ENCODE results near the gene THAP2.

Gene THAP2

DNA sequence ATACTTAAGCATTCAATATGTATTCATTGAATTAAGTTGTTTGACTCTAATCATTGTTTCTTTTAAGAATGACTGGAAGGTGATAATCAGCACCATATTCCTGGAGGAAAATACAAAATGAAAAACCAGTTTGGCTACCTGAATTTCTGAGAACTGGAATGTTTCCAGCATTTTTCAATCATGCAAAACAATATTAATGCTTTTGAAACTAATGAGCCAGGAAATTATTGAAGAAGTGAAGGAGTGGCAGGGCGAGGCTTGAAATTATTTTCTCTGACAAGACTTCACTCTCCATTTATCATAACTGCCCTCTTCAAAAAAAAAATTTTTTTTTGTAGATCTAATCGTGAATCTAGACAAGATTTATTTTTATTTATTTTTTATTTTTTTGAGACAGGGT lies 40.8 kb downstream of the THAP2 start:
- no peak for DNase-seq

DNA sequence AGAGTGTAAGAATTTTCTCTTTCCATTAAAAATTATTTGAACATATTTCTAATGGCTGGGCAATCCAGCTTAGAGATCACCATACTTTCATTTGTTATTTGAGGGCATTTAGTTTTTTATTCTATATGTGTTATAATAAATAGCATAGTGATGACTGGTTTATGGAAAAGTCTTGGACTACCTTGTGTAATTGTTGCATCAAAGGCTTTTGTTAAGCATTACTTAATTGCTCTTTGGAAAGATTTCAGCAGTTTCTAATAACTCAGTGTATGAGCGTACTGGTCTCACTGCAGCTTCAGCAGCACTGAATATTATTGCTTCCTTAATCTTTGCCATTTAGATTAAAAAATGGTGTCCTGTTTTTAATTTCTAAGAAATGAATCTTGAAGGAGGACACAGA lies 44.6 kb downstream of the THAP2 start:
- DNase-seq = no peak

DNA sequence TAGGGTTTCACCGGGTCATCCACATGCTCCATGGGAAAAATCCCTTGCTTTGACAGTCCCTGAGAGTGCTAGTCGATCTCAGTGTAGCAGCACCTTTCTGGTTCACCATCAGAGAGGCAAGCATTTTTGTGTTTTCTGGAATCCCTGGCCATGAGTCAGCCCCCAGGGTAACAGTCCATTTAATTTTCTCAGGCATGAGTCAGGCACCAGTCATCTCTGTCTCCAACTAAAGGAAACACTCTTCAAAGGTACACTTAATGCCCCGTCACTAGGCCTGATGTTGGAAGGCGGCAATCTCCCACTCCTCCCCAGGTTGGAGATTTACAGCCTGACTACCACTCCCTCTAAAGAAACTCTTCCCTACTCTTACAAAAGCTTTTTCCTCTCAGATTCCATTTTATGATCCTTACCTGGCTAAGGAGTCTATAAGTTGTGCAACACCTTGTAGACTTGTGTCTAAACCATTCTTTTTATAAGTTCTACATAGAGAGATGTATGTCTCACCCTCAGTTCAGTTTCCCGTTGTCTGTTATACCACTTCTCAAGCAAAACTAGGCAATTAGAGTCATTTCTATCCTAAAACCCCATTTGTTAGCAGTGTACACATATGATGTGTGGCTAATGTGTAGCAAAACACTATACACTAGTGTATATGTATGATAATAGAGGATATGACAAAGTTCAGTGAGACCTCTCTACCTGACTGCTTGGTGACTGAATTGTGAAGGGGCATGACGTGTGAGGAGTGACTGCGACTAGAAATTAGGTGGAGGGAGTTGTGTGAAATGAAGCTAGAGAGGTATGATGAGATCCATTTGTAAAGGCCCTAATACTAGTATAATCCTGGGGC lies 46.4 kb downstream of the THAP2 start:
- no peak for DNase-seq

DNA sequence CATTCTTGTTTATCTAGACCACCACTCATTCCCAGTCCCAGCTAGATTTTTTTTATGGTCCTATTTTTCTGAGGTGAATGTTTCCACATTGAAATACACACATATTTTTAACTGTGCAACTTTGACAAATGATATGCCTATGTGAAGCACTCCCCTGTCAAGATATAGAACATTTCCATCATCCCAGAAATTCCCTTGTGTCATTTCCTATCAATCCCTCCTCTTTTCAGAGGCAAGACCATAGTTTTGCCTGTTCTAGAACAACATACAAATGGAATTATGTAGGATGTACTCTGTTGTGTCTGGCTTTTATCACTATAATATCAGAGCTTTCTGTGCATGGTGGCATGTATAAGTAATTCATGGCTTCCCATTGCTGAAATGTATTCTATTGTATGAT lies 54.5 kb downstream of the THAP2 start:
- DNase-seq = no peak

- DNase-seq = no peak
Observed at GRCh38 chr12:71719647-71720370, 55.7 kb downstream of the THAP2 start.

DNA sequence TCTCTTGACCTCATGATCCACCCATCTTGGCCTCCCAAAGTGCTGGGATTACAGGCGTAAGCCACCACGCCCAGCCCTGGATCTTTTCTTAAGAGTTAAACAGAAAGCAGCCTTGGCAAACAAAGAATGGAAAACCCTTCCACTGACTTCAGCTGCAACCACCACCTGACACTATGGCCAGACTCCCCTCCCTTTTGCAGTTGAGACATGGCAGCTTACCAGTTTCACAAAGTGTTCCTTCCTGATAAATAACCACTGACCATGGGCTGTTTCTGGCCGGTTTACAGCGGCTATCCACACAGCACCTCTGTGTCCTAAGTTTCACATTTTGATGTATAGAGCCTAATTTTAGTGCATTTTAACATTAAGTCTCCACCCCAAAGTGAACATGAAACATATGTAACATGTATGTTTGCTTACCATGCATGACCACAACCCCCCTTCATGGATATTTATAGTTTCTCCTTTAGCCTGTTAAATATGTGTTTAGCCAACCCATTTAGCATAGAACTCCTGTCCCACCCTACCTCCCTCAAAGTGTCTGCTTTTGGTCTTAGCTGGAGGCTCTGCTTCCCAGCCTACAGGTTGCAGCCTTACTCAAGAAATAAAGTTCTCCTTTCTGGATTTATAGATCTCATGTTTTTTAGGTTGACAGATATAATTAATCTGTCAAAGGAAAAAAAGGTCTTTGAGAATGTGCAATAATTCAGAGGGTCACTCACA lies 57.8 kb downstream of the THAP2 start:
- DNase-seq = no peak

DNA sequence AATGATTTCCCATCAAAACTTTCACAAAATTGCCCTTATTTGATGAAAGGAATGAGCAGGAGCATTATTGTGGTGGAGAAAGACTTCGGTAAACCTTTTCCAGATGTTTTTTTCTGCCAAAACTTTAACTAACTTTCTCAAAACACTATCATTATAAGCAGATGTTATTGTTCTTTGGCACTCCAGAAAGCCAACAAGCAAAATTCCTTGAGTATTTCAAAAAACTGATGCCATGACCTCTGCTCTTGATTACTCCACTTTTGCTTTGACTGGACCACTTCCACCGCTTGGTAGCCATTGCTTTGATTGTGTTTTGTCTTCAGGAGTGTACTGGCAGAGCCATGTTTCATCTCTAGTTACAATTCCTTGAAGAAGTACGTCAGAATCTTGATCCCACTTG lies 60.9 kb downstream of the THAP2 start:
- no peak for DNase-seq

DNA sequence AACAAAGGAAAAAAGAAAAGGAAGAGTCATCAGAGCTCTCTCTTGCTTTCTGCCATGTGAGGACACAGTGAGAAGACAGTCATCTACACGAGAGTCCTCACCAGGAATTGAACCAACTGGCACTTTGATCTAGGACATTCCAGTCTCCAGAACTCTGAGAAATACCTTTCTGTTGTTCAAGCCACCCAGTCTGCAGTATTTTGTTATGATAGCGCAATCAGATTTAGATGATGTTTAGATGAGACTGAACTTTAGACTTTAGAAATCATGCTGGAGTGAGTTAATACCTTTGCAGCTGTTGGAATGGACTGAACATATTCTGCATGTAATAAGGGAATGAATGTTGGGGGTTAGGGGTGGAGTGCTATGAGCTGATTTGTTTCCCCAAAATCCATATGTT lies 62.4 kb downstream of the THAP2 start:
- no peak for DNase-seq

- no peak for DNase-seq
Observed at GRCh38 chr12:71727958-71728357, 63.9 kb downstream of the THAP2 start.
